Measurements from ENCODE around the gene CP. TPM values are rescaled to one million over a fixed set of nuclear protein-coding genes. Genes with fewer than 3 reads are reported as not detected.

Gene CP
- total and polyA plus RNA-seq, 2 of the 13 experiments (the other 11 are each of a cell fraction or from before 2014, with no cell fraction given), result 42.6 to 789 TPM

DNA sequence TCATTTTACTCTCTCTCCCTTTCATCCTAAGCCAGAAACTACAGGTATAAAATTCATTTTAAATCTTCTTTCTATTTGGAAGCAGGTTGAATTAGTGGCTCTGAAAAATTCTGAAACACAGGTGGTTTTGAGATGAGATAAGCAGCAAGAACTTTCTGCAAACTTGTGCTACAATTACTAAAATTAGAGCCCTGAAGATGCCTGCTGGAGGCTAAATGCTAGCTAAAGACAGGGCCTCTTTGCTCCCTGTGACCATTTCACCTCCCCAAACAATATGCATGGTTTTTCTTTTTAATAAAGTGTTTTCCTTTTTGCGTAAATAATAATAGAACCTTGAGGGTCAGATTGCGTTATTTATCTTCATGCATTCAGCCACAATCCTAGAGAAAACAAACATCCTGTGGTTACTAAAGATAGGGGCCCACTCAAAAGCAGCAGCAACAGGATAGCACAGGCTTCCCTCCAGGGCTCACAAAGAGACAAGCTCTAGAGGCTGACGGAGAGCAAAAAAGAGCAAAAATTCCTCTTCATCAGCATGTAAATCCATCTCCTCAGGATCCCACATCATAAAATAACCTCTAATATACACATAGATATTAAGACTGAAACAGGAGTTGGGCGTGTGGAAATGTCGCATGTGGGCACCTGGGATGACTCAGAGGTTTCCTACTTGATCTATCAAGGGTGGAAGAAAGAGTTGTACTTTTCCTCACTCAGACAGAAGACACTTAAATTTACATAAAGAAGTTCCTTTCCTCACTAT lies 26.5 kb upstream of the CP start (continued):
- TF ChIP-seq, protein P1, sequence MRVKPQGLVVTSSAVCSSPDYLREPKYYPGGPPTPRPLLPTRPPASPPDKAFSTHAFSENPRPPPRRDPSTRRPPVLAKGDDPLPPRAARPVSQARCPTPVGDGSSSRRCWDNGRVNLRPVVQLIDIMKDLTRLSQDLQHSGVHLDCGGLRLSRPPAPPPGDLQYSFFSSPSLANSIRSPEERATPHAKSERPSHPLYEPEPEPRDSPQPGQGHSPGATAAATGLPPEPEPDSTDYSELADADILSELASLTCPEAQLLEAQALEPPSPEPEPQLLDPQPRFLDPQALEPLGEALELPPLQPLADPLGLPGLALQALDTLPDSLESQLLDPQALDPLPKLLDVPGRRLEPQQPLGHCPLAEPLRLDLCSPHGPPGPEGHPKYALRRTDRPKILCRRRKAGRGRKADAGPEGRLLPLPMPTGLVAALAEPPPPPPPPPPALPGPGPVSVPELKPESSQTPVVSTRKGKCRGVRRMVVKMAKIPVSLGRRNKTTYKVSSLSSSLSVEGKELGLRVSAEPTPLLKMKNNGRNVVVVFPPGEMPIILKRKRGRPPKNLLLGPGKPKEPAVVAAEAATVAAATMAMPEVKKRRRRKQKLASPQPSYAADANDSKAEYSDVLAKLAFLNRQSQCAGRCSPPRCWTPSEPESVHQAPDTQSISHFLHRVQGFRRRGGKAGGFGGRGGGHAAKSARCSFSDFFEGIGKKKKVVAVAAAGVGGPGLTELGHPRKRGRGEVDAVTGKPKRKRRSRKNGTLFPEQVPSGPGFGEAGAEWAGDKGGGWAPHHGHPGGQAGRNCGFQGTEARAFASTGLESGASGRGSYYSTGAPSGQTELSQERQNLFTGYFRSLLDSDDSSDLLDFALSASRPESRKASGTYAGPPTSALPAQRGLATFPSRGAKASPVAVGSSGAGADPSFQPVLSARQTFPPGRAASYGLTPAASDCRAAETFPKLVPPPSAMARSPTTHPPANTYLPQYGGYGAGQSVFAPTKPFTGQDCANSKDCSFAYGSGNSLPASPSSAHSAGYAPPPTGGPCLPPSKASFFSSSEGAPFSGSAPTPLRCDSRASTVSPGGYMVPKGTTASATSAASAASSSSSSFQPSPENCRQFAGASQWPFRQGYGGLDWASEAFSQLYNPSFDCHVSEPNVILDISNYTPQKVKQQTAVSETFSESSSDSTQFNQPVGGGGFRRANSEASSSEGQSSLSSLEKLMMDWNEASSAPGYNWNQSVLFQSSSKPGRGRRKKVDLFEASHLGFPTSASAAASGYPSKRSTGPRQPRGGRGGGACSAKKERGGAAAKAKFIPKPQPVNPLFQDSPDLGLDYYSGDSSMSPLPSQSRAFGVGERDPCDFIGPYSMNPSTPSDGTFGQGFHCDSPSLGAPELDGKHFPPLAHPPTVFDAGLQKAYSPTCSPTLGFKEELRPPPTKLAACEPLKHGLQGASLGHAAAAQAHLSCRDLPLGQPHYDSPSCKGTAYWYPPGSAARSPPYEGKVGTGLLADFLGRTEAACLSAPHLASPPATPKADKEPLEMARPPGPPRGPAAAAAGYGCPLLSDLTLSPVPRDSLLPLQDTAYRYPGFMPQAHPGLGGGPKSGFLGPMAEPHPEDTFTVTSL (CRISPR knock-in tag; IDR thresholded peaks at IDR 0.05; ENCODE audit: borderline replicate concordance), result peak; percentile 49; the same call in 1 of the 2 replicates
- TF ChIP-seq ZBTB20 (CRISPR knock-in tag; IDR thresholded peaks at IDR 0.05; ENCODE audit: borderline replicate concordance, low read depth), result peak; percentile 23; the same call in 1 of the 2 replicates
- peak; percentile 91 for TF ChIP-seq MED1 (CRISPR knock-in tag; IDR thresholded peaks at IDR 0.05)
- TF ChIP-seq ATF1 (CRISPR knock-in tag; IDR thresholded peaks at IDR 0.05), result 0 out of 2 replicates have a peak, but pooled peaks have one; percentile 14
- TF ChIP-seq ZBTB7A (CRISPR knock-in tag; IDR thresholded peaks at IDR 0.05), result no peak
- TF ChIP-seq CREM (IDR thresholded peaks at IDR 0.05), result peak; percentile 35; the same call in 1 of the 2 replicates
- TF ChIP-seq CREM (CRISPR knock-in tag; IDR thresholded peaks at IDR 0.05), result no peak
- TF ChIP-seq TARDBP (CRISPR knock-in tag; IDR thresholded peaks at IDR 0.05), result 0 out of 2 replicates have a peak, but pooled peaks have one; percentile 26
- TF ChIP-seq, protein P2, sequence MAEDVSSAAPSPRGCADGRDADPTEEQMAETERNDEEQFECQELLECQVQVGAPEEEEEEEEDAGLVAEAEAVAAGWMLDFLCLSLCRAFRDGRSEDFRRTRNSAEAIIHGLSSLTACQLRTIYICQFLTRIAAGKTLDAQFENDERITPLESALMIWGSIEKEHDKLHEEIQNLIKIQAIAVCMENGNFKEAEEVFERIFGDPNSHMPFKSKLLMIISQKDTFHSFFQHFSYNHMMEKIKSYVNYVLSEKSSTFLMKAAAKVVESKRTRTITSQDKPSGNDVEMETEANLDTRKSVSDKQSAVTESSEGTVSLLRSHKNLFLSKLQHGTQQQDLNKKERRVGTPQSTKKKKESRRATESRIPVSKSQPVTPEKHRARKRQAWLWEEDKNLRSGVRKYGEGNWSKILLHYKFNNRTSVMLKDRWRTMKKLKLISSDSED (CRISPR knock-in tag; IDR thresholded peaks at IDR 0.05), result no peak
- peak; percentile 48; the same call in 1 of the 2 replicates for TF ChIP-seq FOXJ3 (CRISPR knock-in tag; IDR thresholded peaks at IDR 0.05; ENCODE audit: borderline replicate concordance)
- TF ChIP-seq RXRB (CRISPR knock-in tag; IDR thresholded peaks at IDR 0.05; ENCODE audit: borderline replicate concordance), result 0 out of 2 replicates have a peak, but pooled peaks have one; percentile 55
- peak; percentile 28; the same call in 1 of the 2 replicates for TF ChIP-seq GFI1 (CRISPR knock-in tag; IDR thresholded peaks at IDR 0.05; ENCODE audit: borderline replicate concordance)
- 0 out of 2 replicates have a peak, but pooled peaks have one; percentile 37 for TF ChIP-seq KDM6A (CRISPR knock-in tag; IDR thresholded peaks at IDR 0.05; ENCODE audit: low read depth)
- TF ChIP-seq ISL2 (CRISPR knock-in tag; IDR thresholded peaks at IDR 0.05), result peak; percentile 61; the same call in 1 of the 2 replicates
- TF ChIP-seq, protein P3, sequence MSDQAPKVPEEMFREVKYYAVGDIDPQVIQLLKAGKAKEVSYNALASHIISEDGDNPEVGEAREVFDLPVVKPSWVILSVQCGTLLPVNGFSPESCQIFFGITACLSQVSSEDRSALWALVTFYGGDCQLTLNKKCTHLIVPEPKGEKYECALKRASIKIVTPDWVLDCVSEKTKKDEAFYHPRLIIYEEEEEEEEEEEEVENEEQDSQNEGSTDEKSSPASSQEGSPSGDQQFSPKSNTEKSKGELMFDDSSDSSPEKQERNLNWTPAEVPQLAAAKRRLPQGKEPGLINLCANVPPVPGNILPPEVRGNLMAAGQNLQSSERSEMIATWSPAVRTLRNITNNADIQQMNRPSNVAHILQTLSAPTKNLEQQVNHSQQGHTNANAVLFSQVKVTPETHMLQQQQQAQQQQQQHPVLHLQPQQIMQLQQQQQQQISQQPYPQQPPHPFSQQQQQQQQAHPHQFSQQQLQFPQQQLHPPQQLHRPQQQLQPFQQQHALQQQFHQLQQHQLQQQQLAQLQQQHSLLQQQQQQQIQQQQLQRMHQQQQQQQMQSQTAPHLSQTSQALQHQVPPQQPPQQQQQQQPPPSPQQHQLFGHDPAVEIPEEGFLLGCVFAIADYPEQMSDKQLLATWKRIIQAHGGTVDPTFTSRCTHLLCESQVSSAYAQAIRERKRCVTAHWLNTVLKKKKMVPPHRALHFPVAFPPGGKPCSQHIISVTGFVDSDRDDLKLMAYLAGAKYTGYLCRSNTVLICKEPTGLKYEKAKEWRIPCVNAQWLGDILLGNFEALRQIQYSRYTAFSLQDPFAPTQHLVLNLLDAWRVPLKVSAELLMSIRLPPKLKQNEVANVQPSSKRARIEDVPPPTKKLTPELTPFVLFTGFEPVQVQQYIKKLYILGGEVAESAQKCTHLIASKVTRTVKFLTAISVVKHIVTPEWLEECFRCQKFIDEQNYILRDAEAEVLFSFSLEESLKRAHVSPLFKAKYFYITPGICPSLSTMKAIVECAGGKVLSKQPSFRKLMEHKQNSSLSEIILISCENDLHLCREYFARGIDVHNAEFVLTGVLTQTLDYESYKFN (CRISPR knock-in tag; conservative IDR thresholded peaks at IDR 0.05), result peak; percentile 77
- TF ChIP-seq, protein P4, sequence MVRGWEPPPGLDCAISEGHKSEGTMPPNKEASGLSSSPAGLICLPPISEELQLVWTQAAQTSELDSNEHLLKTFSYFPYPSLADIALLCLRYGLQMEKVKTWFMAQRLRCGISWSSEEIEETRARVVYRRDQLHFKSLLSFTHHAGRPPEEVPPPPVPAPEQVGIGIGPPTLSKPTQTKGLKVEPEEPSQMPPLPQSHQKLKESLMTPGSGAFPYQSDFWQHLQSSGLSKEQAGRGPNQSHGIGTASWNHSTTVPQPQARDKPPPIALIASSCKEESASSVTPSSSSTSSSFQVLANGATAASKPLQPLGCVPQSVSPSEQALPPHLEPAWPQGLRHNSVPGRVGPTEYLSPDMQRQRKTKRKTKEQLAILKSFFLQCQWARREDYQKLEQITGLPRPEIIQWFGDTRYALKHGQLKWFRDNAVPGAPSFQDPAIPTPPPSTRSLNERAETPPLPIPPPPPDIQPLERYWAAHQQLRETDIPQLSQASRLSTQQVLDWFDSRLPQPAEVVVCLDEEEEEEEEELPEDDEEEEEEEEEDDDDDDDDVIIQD (CRISPR knock-in tag; IDR thresholded peaks at IDR 0.05; ENCODE audit: low read depth), result peak; percentile 57; the same call in 1 of the 2 replicates

Data from HepG2 (cell line).